ENCODE data around the gene ASIC2. TPM values are rescaled to one million over a fixed set of nuclear protein-coding genes. Genes with fewer than 3 reads are reported as not detected.

The ASIC2 gene
- total and polyA plus RNA-seq, 2 experiments from 2014 or later = 0.52 to 2.8 TPM

- TF ChIP-seq, protein P1, sequence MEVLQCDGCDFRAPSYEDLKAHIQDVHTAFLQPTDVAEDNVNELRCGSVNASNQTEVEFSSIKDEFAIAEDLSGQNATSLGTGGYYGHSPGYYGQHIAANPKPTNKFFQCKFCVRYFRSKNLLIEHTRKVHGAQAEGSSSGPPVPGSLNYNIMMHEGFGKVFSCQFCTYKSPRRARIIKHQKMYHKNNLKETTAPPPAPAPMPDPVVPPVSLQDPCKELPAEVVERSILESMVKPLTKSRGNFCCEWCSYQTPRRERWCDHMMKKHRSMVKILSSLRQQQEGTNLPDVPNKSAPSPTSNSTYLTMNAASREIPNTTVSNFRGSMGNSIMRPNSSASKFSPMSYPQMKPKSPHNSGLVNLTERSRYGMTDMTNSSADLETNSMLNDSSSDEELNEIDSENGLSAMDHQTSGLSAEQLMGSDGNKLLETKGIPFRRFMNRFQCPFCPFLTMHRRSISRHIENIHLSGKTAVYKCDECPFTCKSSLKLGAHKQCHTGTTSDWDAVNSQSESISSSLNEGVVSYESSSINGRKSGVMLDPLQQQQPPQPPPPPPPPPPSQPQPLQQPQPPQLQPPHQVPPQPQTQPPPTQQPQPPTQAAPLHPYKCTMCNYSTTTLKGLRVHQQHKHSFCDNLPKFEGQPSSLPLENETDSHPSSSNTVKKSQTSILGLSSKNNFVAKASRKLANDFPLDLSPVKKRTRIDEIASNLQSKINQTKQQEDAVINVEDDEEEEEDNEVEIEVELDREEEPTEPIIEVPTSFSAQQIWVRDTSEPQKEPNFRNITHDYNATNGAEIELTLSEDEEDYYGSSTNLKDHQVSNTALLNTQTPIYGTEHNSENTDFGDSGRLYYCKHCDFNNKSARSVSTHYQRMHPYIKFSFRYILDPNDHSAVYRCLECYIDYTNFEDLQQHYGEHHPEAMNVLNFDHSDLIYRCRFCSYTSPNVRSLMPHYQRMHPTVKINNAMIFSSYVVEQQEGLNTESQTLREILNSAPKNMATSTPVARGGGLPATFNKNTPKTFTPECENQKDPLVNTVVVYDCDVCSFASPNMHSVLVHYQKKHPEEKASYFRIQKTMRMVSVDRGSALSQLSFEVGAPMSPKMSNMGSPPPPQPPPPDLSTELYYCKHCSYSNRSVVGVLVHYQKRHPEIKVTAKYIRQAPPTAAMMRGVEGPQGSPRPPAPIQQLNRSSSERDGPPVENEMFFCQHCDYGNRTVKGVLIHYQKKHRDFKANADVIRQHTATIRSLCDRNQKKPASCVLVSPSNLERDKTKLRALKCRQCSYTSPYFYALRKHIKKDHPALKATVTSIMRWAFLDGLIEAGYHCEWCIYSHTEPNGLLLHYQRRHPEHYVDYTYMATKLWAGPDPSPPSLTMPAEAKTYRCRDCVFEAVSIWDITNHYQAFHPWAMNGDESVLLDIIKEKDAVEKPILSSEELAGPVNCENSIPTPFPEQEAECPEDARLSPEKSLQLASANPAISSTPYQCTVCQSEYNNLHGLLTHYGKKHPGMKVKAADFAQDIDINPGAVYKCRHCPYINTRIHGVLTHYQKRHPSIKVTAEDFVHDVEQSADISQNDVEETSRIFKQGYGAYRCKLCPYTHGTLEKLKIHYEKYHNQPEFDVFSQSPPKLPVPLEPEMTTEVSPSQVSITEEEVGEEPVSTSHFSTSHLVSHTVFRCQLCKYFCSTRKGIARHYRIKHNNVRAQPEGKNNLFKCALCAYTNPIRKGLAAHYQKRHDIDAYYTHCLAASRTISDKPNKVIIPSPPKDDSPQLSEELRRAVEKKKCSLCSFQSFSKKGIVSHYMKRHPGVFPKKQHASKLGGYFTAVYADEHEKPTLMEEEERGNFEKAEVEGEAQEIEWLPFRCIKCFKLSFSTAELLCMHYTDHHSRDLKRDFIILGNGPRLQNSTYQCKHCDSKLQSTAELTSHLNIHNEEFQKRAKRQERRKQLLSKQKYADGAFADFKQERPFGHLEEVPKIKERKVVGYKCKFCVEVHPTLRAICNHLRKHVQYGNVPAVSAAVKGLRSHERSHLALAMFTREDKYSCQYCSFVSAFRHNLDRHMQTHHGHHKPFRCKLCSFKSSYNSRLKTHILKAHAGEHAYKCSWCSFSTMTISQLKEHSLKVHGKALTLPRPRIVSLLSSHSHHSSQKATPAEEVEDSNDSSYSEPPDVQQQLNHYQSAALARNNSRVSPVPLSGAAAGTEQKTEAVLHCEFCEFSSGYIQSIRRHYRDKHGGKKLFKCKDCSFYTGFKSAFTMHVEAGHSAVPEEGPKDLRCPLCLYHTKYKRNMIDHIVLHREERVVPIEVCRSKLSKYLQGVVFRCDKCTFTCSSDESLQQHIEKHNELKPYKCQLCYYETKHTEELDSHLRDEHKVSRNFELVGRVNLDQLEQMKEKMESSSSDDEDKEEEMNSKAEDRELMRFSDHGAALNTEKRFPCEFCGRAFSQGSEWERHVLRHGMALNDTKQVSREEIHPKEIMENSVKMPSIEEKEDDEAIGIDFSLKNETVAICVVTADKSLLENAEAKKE (CRISPR knock-in tag; IDR thresholded peaks at IDR 0.05) = no peak
- no peak for TF ChIP-seq JUNB (IDR thresholded peaks at IDR 0.05; ENCODE audit: unreplicated experiment)
- TF ChIP-seq ZNF331 (CRISPR knock-in tag; IDR thresholded peaks at IDR 0.05; ENCODE audit: low read depth) = no peak
- TF ChIP-seq, protein P2, sequence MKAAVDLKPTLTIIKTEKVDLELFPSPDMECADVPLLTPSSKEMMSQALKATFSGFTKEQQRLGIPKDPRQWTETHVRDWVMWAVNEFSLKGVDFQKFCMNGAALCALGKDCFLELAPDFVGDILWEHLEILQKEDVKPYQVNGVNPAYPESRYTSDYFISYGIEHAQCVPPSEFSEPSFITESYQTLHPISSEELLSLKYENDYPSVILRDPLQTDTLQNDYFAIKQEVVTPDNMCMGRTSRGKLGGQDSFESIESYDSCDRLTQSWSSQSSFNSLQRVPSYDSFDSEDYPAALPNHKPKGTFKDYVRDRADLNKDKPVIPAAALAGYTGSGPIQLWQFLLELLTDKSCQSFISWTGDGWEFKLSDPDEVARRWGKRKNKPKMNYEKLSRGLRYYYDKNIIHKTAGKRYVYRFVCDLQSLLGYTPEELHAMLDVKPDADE (IDR thresholded peaks at IDR 0.05) = no peak
- TF ChIP-seq, protein P3, sequence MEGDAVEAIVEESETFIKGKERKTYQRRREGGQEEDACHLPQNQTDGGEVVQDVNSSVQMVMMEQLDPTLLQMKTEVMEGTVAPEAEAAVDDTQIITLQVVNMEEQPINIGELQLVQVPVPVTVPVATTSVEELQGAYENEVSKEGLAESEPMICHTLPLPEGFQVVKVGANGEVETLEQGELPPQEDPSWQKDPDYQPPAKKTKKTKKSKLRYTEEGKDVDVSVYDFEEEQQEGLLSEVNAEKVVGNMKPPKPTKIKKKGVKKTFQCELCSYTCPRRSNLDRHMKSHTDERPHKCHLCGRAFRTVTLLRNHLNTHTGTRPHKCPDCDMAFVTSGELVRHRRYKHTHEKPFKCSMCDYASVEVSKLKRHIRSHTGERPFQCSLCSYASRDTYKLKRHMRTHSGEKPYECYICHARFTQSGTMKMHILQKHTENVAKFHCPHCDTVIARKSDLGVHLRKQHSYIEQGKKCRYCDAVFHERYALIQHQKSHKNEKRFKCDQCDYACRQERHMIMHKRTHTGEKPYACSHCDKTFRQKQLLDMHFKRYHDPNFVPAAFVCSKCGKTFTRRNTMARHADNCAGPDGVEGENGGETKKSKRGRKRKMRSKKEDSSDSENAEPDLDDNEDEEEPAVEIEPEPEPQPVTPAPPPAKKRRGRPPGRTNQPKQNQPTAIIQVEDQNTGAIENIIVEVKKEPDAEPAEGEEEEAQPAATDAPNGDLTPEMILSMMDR (conservative IDR thresholded peaks at IDR 0.05; ENCODE audit: low read depth in 2 of 2) = no peak
- no peak for TF ChIP-seq NANOG (IDR thresholded peaks at IDR 0.05; ENCODE audit: borderline replicate concordance)
Observed at GRCh38 chr17:32964541-32964940, 328.6 kb downstream of the ASIC2 start (continued).
